HG02970 (cell line): ENCODE results near the gene NAA11.
"Not testable (repeated sequence)": the region's sequence is repeated elsewhere in the genome, so short reads cannot be mapped to it uniquely, and the experiment has no call there.

Source experiments
- ATAC-seq: cut with Tn5 transposase; IDR thresholded peaks from one replicate; pipeline ENCODE4 v1.9.1; 2021; ENCODE audit warnings: mild to moderate bottlenecking, moderate library complexity, moderate number of reproducible peaks; ENCODE audit not compliant: unreplicated experiment, low FRiP score

NAA11 gene

GRCh38 chr4:79311279-79311678 lies 14.6 kb downstream of the NAA11 start:
- no peak for ATAC-seq

GRCh38 chr4:79308971-79309370 lies 16.9 kb downstream of the NAA11 start:
- ATAC-seq, result no peak

- ATAC-seq, result no peak
Observed at GRCh38 chr4:79308137-79308536, 17.7 kb downstream of the NAA11 start.

GRCh38 chr4:79306795-79307194 lies 19.1 kb downstream of the NAA11 start:
- no peak for ATAC-seq

GRCh38 chr4:79300280-79300679 lies 25.6 kb downstream of the NAA11 start:
- ATAC-seq, result no peak

- ATAC-seq, result no peak
Observed at GRCh38 chr4:79298484-79298883, 27.4 kb downstream of the NAA11 start.

- ATAC-seq, result no peak
Observed at GRCh38 chr4:79298027-79298426, 27.8 kb downstream of the NAA11 start.

GRCh38 chr4:79297479-79297878 lies 28.4 kb downstream of the NAA11 start:
- ATAC-seq, result no peak

GRCh38 chr4:79296768-79297428 lies 29.0 kb downstream of the NAA11 start:
- ATAC-seq, result no peak

GRCh38 chr4:79295086-79295485 lies 30.8 kb downstream of the NAA11 start:
- no peak for ATAC-seq

- ATAC-seq, result no peak
Observed at GRCh38 chr4:79294064-79294463, 31.8 kb downstream of the NAA11 start.

- ATAC-seq, result no peak
Observed at GRCh38 chr4:79292008-79292407, 33.9 kb downstream of the NAA11 start.

GRCh38 chr4:79290376-79290775 lies 35.5 kb downstream of the NAA11 start:
- no peak for ATAC-seq

GRCh38 chr4:79288185-79288584 lies 37.7 kb downstream of the NAA11 start:
- no peak for ATAC-seq

- no peak for ATAC-seq
Observed at GRCh38 chr4:79287718-79288117, 38.1 kb downstream of the NAA11 start.

- no peak for ATAC-seq
Observed at GRCh38 chr4:79287076-79287475, 38.8 kb downstream of the NAA11 start.

- no peak for ATAC-seq
Observed at GRCh38 chr4:79281566-79282359, 44.1 kb downstream of the NAA11 start.

- ATAC-seq, result not testable (repeated sequence)
Observed at GRCh38 chr4:79277467-79277866, 48.4 kb downstream of the NAA11 start.

GRCh38 chr4:79273915-79274314 lies 51.9 kb downstream of the NAA11 start:
- ATAC-seq, result no peak

- ATAC-seq, result no peak
Observed at GRCh38 chr4:79272761-79273160, 53.1 kb downstream of the NAA11 start.

GRCh38 chr4:79272126-79272525 lies 53.7 kb downstream of the NAA11 start:
- no peak for ATAC-seq

GRCh38 chr4:79267671-79268070 lies 58.2 kb downstream of the NAA11 start:
- ATAC-seq, result no peak
